PC-3 (cell line): Measurements from ENCODE around the gene CMC1.

Experiments
- CTCF ChIP-seq: fragments of 300-600 bp; sonication (generic); conservative IDR thresholded peaks from 2 replicates; pipeline ENCODE4 v1.5.1; 2017; ENCODE audit warnings: antibody characterized with exemption, low read depth, mild to moderate bottlenecking, low read length
- EZH2 ChIP-seq: fragments of 300-600 bp; sonication (generic); IDR thresholded peaks from one replicate; pipeline ENCODE4 v1.6.1; 2017; ENCODE audit warnings: antibody characterized with exemption, mild to moderate bottlenecking, low read length; ENCODE audit not compliant: unreplicated experiment

DNA sequence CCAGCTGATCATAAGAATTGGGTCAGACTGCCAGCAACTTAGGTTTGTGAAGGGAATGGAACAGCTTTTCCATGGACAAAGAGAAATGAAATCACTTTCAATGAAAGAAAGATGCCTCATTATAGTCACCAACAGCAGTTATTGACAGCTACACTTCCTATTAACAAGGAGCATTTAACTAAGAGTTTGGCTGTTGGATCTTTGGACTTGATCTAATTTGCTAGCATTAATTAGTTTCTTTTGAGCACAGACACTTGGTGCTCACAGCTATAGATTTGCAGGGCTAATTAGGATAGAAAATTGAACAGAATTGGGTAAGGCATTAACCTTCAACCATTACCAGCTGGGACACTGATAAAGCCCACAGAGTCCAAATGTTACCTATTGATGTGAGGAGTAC, 24.2 kb downstream of the CMC1 start:
- no peak for TF ChIP-seq CTCF
- no peak for TF ChIP-seq EZH2
